ENCODE data around the gene KIF3A.
A peak's percentile ranks its signal among the peaks of the same experiment; 100 is the strongest.

The KIF3A gene

GRCh38 chr5:132667761-132668705 is 69.3 kb downstream of the KIF3A start:
- DNase-seq (ENCODE audit: extremely low spot score, insufficient read length, low read depth) (no peak), FAIRE-seq (no peak)

DNA sequence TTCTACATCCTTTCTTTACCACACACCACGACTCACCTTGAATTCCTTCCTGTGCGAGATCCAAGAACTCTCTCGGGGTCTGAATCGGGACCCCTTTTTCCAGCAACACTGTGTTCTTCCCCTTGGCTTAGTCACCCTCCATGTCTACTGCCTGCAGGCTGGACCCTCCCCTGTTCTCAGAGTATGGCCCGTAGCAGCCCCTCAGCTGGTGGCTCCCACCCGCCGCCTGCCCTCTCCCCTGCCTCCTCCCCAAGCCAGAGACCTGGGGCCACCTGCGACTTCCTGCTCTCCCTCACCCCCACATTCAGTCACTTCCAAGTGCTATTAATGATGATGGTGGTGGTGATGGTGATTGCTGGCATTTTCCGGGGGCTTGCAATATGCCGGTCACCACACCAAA is 70.0 kb downstream of the KIF3A start:
- no peak for DNase-seq (ENCODE audit: extremely low spot score, insufficient read length, low read depth)
- no peak for FAIRE-seq

- FAIRE-seq: no peak
Observed at GRCh38 chr5:132666310-132667123, 70.8 kb downstream of the KIF3A start.

GRCh38 chr5:132665574-132666080 is 71.7 kb downstream of the KIF3A start:
- FAIRE-seq: no peak
- no peak for DNase-seq (ENCODE audit: extremely low spot score, insufficient read length, low read depth)

More at GRCh38 chr5:132666310-132667123, 70.8 kb downstream of the KIF3A start:
- no peak for DNase-seq (ENCODE audit: extremely low spot score, insufficient read length, low read depth)

DNA sequence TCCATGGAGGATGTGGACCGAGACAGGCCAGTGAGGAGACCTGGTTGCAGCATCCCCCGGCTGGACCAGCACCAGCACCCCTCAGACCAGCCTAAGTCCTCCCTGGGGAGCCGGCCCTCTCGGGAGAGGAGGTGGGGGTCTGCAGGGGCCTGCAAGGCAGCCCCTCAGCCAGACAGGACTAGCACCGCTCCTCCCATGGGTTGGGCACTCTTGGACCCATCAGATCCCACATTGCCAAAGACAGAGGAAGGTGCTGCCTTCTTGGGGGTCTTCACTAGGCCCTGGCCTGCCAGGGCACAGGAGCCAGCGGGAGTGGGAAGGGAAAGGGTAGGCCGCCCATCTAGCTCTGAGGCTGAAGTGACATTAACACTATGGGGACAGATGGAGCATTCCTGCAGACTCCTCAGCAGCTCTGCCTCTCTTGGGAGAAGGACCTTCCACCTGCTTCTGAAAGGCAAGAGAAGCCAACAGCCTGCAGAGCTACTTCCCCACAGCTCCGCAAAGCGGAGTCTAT is 72.6 kb downstream of the KIF3A start:
- DNase-seq (ENCODE audit: extremely low spot score, insufficient read length, low read depth): no peak

GRCh38 chr5:132663771-132664695 is 73.3 kb downstream of the KIF3A start:
- DNase-seq (ENCODE audit: extremely low spot score, insufficient read length, low read depth): no peak
- no peak for FAIRE-seq

More for the DNA sequence above, 72.6 kb downstream of the KIF3A start:
- no peak for FAIRE-seq

DNA sequence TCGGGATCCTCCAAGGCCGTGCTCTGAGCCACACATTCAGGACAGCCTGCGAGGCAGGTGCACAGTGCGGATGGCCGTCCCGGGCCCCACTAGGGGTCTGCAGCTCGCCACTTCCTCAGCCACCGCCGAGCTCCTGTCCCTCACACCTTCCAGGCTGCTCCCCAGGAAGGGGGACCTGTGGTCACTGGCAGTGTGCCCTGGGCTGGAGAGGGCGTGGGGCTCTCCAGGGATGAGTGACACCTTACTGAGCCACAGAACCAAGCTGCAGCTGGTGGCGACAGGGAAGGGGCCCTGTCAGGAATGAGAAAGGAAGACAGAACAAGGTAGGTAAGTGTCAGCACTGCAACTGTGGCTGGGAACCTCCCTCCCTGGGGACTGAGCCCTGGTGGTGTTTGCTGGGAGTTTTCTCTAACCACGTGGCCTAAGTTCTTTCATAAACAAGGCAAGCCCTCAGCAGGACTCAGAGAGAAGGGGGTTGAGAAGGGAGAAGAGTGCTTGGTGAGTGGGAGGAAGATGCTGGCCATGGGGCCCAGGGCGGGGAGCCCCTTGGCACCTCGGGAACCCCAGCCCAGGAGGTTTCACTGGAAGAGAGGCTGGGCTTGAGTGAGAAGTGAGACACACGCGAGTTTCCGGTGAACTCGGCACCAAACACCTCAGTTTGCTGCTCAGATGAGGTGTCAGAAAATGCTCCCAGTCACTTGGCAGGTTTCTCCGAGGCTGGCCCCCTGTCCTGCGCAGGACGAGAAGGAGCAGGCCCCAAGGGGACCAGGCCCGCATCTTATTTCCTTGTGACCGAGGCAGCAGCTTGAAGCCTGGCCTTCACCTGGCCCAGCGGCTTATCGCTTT is 74.2 kb downstream of the KIF3A start:
- DNase-seq (ENCODE audit: extremely low spot score, insufficient read length, low read depth): no peak
- peak; percentile 99 for FAIRE-seq

GRCh38 chr5:132662004-132662401 is 75.3 kb downstream of the KIF3A start:
- DNase-seq (ENCODE audit: extremely low spot score, insufficient read length, low read depth): no peak
- FAIRE-seq: no peak

GRCh38 chr5:132661231-132662003 is 75.9 kb downstream of the KIF3A start:
- FAIRE-seq: peak; percentile 86
- DNase-seq (ENCODE audit: extremely low spot score, insufficient read length, low read depth): no peak

DNA sequence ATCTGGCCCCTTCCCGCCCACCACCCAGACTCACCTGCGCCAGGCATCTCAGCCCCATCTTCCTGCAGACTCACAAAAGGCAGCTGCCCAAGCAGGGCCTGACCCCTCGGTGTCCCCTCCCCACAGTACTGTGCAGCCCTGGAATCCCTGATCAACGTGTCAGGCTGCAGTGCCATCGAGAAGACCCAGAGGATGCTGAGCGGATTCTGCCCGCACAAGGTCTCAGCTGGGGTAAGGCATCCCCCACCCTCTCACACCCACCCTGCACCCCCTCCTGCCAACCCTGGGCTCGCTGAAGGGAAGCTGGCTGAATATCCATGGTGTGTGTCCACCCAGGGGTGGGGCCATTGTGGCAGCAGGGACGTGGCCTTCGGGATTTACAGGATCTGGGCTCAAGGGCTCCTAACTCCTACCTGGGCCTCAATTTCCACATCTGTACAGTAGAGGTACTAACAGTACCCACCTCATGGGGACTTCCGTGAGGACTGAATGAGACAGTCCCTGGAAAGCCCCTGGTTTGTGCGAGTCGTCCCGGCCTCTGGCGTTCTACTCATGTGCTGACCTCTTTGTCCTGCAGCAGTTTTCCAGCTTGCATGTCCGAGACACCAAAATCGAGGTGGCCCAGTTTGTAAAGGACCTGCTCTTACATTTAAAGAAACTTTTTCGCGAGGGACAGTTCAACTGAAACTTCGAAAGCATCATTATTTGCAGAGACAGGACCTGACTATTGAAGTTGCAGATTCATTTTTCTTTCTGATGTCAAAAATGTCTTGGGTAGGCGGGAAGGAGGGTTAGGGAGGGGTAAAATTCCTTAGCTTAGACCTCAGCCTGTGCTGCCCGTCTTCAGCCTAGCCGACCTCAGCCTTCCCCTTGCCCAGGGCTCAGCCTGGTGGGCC is 77.5 kb downstream of the KIF3A start:
- FAIRE-seq (peak; percentile 64), DNase-seq (ENCODE audit: extremely low spot score, insufficient read length, low read depth) (no peak)

DNA sequence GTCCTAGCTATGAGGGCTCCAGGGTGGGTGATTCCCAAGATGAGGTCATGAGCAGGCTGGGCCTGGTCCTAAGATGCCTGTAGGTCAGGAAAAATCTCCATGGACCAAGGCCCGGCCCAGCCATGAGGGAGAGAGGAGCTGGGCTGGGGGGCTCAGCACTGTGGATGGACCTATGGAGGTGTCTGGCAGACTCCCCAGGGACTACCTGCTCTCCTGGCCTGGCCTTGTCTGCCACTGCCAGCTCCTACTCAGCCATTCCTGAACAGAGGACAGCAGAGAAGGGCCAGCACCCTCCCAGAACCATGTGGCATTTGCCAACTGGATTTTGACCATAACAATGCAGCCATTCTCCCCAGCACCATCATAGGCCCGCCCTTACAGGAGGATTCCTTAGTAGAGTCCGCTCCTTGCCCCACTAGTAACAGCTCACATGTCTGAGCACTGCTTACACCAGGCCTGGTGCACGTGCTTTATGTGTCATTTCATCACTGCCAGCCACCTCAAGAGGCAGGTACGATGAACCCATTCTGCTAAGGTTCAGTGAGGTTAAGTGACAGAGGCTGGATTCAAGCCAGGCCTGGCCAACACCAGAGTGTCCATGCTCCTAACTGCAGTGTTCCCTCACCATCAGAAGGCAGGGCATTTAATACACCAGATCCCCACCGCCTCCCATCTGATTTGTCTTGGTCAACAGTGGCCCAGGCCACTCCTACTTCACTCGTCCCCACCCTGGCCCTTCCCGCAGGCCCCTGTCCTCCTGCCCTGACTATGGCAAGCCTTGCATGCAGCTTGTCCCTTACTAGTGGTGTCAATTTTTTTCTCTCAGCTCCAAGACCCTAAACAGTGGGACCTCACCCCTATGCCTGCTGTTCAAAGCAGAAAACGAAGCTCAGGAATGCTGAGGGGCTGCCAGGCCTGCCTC is 78.7 kb downstream of the KIF3A start:
- FAIRE-seq (no peak), DNase-seq (ENCODE audit: extremely low spot score, insufficient read length, low read depth) (no peak)

- FAIRE-seq (no peak), DNase-seq (ENCODE audit: extremely low spot score, insufficient read length, low read depth) (no peak)
Observed at GRCh38 chr5:132657676-132658380, 79.5 kb downstream of the KIF3A start, which contains the start of gene IL13. IL13 (plus strand) TSS chr5:132658173; CDS start chr5:132658187, 14 bp downstream.

- FAIRE-seq (no peak), DNase-seq (ENCODE audit: extremely low spot score, insufficient read length, low read depth) (no peak)
Observed at GRCh38 chr5:132656774-132657355, 80.5 kb downstream of the KIF3A start.

- no peak for DNase-seq (ENCODE audit: extremely low spot score, insufficient read length, low read depth)
- peak; percentile 31 for FAIRE-seq
Observed at GRCh38 chr5:132655821-132656773, 81.2 kb downstream of the KIF3A start.

Data from GM18507 (cell line).